Neural crest cell (in vitro differentiated cells): Measurements from ENCODE around the gene TMEM117. TPM values are rescaled to one million over a fixed set of nuclear protein-coding genes. Genes with fewer than 3 reads are reported as not detected.
A peak's percentile ranks its signal among the peaks of the same experiment; 100 is the strongest.

Source experiments
- DNase-seq: peaks from one replicate; pipeline ENCODE4 v3.0.0; 2021; ENCODE audit warnings: low read depth, mixed read lengths, low spot score
- H3K27ac Mint-ChIP-seq: one replicate; pipeline ENCODE4 v1.8.0; 2021; ENCODE audit warnings: mild to moderate bottlenecking, mixed read lengths; ENCODE audit not compliant: unreplicated experiment
- H3K27me3 Mint-ChIP-seq: 2 replicates; pipeline ENCODE4 v1.8.0; 2021; ENCODE audit warnings: low read depth, mild to moderate bottlenecking, mixed read lengths
- H3K36me3 Mint-ChIP-seq: 2 replicates; pipeline ENCODE4 v1.8.0; 2021; ENCODE audit warnings: low read depth, mild to moderate bottlenecking, mixed read lengths
- H3K4me1 Mint-ChIP-seq: 2 replicates; pipeline ENCODE4 v1.8.0; 2021; ENCODE audit warnings: mixed read lengths
- H3K4me3 Mint-ChIP-seq: one replicate; pipeline ENCODE4 v1.8.0; 2021; ENCODE audit warnings: mild to moderate bottlenecking, mixed read lengths
- H3K9me3 Mint-ChIP-seq: 2 replicates; pipeline ENCODE4 v1.8.0; 2021; ENCODE audit warnings: mixed read lengths
- CTCF ChIP-seq: fragments of 200-600 bp; sonication (generic); conservative IDR thresholded peaks from 2 replicates; pipeline ENCODE4 v1.5.0; 2021; ENCODE audit warnings: antibody characterized with exemption, mild to moderate bottlenecking
- total RNA-seq: library from RNA; stranded (reverse); gene quantifications from 2 replicates; pipeline ENCODE4 v1.2.1, GENCODE V29; 2021

The TMEM117 gene
- total RNA-seq, 1 donor from 2014 or later = 7.6 TPM

- no peak for TF ChIP-seq CTCF
- Mint-ChIP-seq H3K36me3 (peaks cover 5% of the 10 kb centered on the region), H3K9me3 (peaks cover 11% of the 10 kb centered on the region), H3K27me3 (no peaks in the 10 kb centered on the region), H3K4me1 (no peaks in the 10 kb centered on the region), H3K4me3 (no peak overlapping the region), H3K27ac (peak overlapping the region; percentile 40)
- no peak for DNase-seq
Measured at GRCh38 chr12:44307506-44308168, 471.8 kb downstream of the TMEM117 start.

- Mint-ChIP-seq H3K4me1 (no peaks in the 10 kb centered on the region), H3K36me3 (peaks cover 8% of the 10 kb centered on the region), H3K4me3 (no peak overlapping the region)
Measured at GRCh38 chr12:44313188-44313587, 477.3 kb downstream of the TMEM117 start.

GRCh38 chr12:44314007-44314500 lies 478.2 kb downstream of the TMEM117 start:
- H3K4me3 Mint-ChIP-seq = no peak overlapping the region
- no peak for TF ChIP-seq CTCF
- DNase-seq = no peak
- H3K27me3 Mint-ChIP-seq = no peaks in the 10 kb centered on the region
- no peaks in the 10 kb centered on the region for H3K4me1 Mint-ChIP-seq
- peaks cover 8% of the 10 kb centered on the region for H3K36me3 Mint-ChIP-seq
- H3K27ac Mint-ChIP-seq = no peak overlapping the region
- H3K9me3 Mint-ChIP-seq = peaks cover 9% of the 10 kb centered on the region

More at GRCh38 chr12:44313188-44313587, 477.3 kb downstream of the TMEM117 start:
- no peak for TF ChIP-seq CTCF
- Mint-ChIP-seq H3K9me3 (peaks cover 9% of the 10 kb centered on the region), H3K27me3 (no peaks in the 10 kb centered on the region), H3K27ac (no peak overlapping the region)
- no peak for DNase-seq

GRCh38 chr12:44317651-44318126 lies 481.8 kb downstream of the TMEM117 start:
- Mint-ChIP-seq H3K4me1 (no peaks in the 10 kb centered on the region), H3K4me3 (no peak overlapping the region), H3K27me3 (no peaks in the 10 kb centered on the region), H3K36me3 (peaks cover 6% of the 10 kb centered on the region), H3K27ac (no peak overlapping the region), H3K9me3 (peaks cover 4% of the 10 kb centered on the region)
- DNase-seq = no peak
- peak; percentile 69 for TF ChIP-seq CTCF

GRCh38 chr12:44331269-44331668 lies 495.4 kb downstream of the TMEM117 start:
- no peaks in the 10 kb centered on the region for H3K27me3 Mint-ChIP-seq
- DNase-seq = no peak
- no peak for TF ChIP-seq CTCF
- H3K36me3 Mint-ChIP-seq = no peaks in the 10 kb centered on the region
- H3K27ac Mint-ChIP-seq = no peak overlapping the region
- H3K9me3 Mint-ChIP-seq = no peaks in the 10 kb centered on the region
- H3K4me1 Mint-ChIP-seq = no peaks in the 10 kb centered on the region
- H3K4me3 Mint-ChIP-seq = no peak overlapping the region
